BJ (cell line): ENCODE data around the gene EIF4G3. TPM values are rescaled to one million over a fixed set of nuclear protein-coding genes. Genes with fewer than 3 reads are reported as not detected.

Experiments used
- CTCF ChIA-PET: fragments of 350-600 bp; formaldehyde crosslinking; extraction: SDS; loops from one replicate; lab custom pipeline; 2021; ENCODE audit warnings: antibody characterized with exemption, inconsistent platforms; lab: Yijun Ruan, JAX
- POLR2A ChIA-PET: fragments of 300-600 bp; sonication (Branson Sonifier 250); formaldehyde crosslinking; extraction: SDS; loops from one replicate; lab custom pipeline; 2021; ENCODE audit warnings: antibody characterized with exemption; lab: Charles Lee
- DNase-seq: peaks from one replicate; pipeline ENCODE4 v3.0.0-alpha.2; 2011; ENCODE audit warnings: low read depth
- H3K27me3 ChIP-seq: 2 replicates; pipeline ENCODE4 v1.6.0; 2011; ENCODE audit warnings: low read length; ENCODE audit not compliant: control insufficient read depth, insufficient read depth
- H3K36me3 ChIP-seq: 2 replicates; pipeline ENCODE4 v1.5.1; 2011; ENCODE audit warnings: low read length; ENCODE audit not compliant: control insufficient read depth, insufficient read depth
- H3K4me3 ChIP-seq: 2 replicates; pipeline ENCODE4 v1.5.1; 2011; ENCODE audit warnings: low read depth, mild to moderate bottlenecking, control low read depth, low read length
- CTCF ChIP-seq: IDR thresholded peaks from 2 replicates; pipeline ENCODE4 v1.5.1; 2011; ENCODE audit warnings: low read depth, mild to moderate bottlenecking, control low read depth, inconsistent platforms, low read length, moderate library complexity; ENCODE audit not compliant: insufficient read depth
- polyA plus RNA-seq: library from polyadenylated mRNA; depleted of rRNA; stranded (reverse); fragments of >200 nt; gene quantifications from 2 replicates; pipeline ENCODE4 v1.2.3, GENCODE V29; 2011

EIF4G3 gene
- polyA plus RNA-seq, 1 experiment, result 62.0 TPM

DNA sequence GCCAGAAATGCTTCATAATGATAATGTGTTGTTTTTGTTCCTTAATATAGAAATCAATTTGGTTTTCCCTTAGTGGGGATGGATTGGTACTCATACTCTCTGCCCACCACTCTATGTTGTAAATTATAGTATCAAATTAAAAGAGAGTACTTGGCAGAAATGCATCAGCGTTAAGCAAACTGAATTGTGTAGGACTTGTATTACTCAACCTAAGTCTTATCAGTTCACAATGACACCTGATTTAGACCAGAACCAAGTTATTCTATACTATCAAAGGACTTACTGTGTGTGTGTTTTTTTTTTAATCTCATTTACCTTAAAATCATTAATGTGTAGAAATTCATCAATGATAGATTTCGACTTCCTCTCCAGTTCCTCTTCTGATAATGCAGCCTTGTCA, 327.6 kb downstream of the EIF4G3 start:
- H3K27me3 ChIP-seq, result no peaks in the 10 kb centered on the region
- H3K36me3 ChIP-seq, result peaks cover 6% of the 10 kb centered on the region; the same call in 1 of the 2 replicates
- POLR2A ChIA-PET, result no interaction called here
- CTCF ChIA-PET, result interaction anchor here (0.9 kb wide), 1 partner anchor 152 kb away, joined by 4 read pairs; no protein-coding TSS in a partner anchor
- no peak overlapping the region for H3K4me3 ChIP-seq
- DNase-seq, result no peak
- TF ChIP-seq CTCF, result no peak

- no peak for DNase-seq
- no peaks in the 10 kb centered on the region for H3K27me3 ChIP-seq
- no peak for TF ChIP-seq CTCF
- CTCF ChIA-PET, result no interaction called here
- H3K36me3 ChIP-seq, result peaks cover 2% of the 10 kb centered on the region; the same call in 1 of the 2 replicates
- POLR2A ChIA-PET, result no interaction called here
- H3K4me3 ChIP-seq, result no peak overlapping the region
These were observed 328.5 kb downstream of the EIF4G3 start for GRCh38 chr1:20848162-20848561.

GRCh38 chr1:20847611-20848080, 329.1 kb downstream of the EIF4G3 start:
- ChIA-PET POLR2A (no interaction called here), CTCF (no interaction called here)
- Histone ChIP-seq H3K27me3 (no peaks in the 10 kb centered on the region), H3K4me3 (no peak overlapping the region), H3K36me3 (peaks cover 2% of the 10 kb centered on the region; the same call in 1 of the 2 replicates)
- DNase-seq, result peak; percentile 29
- TF ChIP-seq CTCF, result no peak

- CTCF ChIA-PET, result interaction anchor here (0.5 to 1.1 kb wide), 2 partner anchors 9 to 44 kb away, joined by 3 to 4 read pairs; no protein-coding TSS in a partner anchor
- TF ChIP-seq CTCF, result no peak
- POLR2A ChIA-PET, result no interaction called here
- Histone ChIP-seq H3K36me3 (peaks cover 3% of the 10 kb centered on the region), H3K4me3 (no peak overlapping the region), H3K27me3 (no peaks in the 10 kb centered on the region)
- DNase-seq, result no peak
These were observed 330.0 kb downstream of the EIF4G3 start for GRCh38 chr1:20846461-20847374.

DNA sequence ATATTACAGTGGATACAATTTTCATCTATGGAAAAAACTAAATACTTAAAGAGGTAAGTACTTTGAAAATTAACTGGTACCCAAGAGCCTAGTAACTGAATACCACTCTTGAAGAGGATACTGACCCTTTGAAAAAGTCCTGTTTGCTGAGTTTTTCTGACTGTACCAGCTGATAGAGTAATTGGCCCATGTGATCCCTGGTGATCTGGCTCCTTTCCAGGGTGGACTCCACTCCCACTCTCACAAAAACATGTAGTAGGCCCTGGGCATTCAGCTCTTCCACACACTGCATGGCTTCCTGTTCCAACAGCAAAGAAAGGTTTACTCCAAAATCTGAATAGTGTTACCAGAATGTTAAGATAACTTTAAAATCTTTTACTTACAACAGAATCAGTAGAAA, 336.0 kb downstream of the EIF4G3 start:
- no peaks in the 10 kb centered on the region for H3K27me3 ChIP-seq
- peaks cover 5% of the 10 kb centered on the region for H3K36me3 ChIP-seq
- DNase-seq, result no peak
- TF ChIP-seq CTCF, result no peak
- no peak overlapping the region for H3K4me3 ChIP-seq
- ChIA-PET POLR2A (no interaction called here), CTCF (no interaction called here)
